SU-DHL-6 (cell line): Measurements from ENCODE around the gene PTPRN2.

ENCODE experiments used
- H2AFZ ChIP-seq: fragments of 200-600 bp; sonication (generic); 2 replicates; pipeline ENCODE4 v1.6.1; 2014; ENCODE audit warnings: low read depth, mild to moderate bottlenecking, moderate library complexity, mixed read lengths, antibody characterized with exemption, low read length; ENCODE audit not compliant: severe bottlenecking
- H3F3A ChIP-seq: fragments of 200-600 bp; shearing (Covaris generic); 2 replicates; pipeline ENCODE4 v1.6.0; 2016; ENCODE audit warnings: antibody characterized with exemption, mild to moderate bottlenecking; ENCODE audit not compliant: insufficient read depth
- H3K27ac ChIP-seq: fragments of 200-600 bp; sonication (generic); 2 replicates; pipeline ENCODE4 v1.5.1; 2016; ENCODE audit warnings: low read depth, mild to moderate bottlenecking, low read length, moderate library complexity, mixed read lengths
- H3K27me3 ChIP-seq: fragments of 200-600 bp; sonication (generic), shearing (Covaris generic); 2 replicates; pipeline ENCODE4 v1.6.0; 2014; ENCODE audit warnings: mild to moderate bottlenecking, low read length
- H3K36me3 ChIP-seq: fragments of 200-600 bp; sonication (generic); 2 replicates; pipeline ENCODE4 v1.6.1; 2014; ENCODE audit warnings: mild to moderate bottlenecking, low read length, mixed read lengths
- H3K4me2 ChIP-seq: fragments of 300-600, 200-600 bp; shearing (Covaris generic), sonication (generic); 2 replicates; pipeline ENCODE4 v1.6.0; 2014; ENCODE audit warnings: low read length, low read depth, mild to moderate bottlenecking; ENCODE audit not compliant: poor library complexity, severe bottlenecking
- H3K4me3 ChIP-seq: fragments of 200-600 bp; sonication (generic); 2 replicates; pipeline ENCODE4 v1.5.1; 2014; ENCODE audit warnings: antibody characterized with exemption, low read length, mild to moderate bottlenecking, mixed read lengths; ENCODE audit not compliant: insufficient read depth, poor library complexity, severe bottlenecking
- H3K79me2 ChIP-seq: fragments of 200-600 bp; sonication (generic); 2 replicates; pipeline ENCODE4 v1.6.1; 2014; ENCODE audit warnings: mild to moderate bottlenecking, low read length, moderate library complexity; ENCODE audit not compliant: insufficient read depth
- H3K9ac ChIP-seq: fragments of 200-600 bp; sonication (generic); 2 replicates; pipeline ENCODE4 v1.7.0; 2014; ENCODE audit warnings: mild to moderate bottlenecking, low read length
- H3K9me2 ChIP-seq: fragments of 200-600 bp; sonication (generic); replicated peaks from 2 replicates; pipeline ENCODE4 v1.6.1; 2014; ENCODE audit warnings: low read length; ENCODE audit not compliant: insufficient read depth
- H3K9me3 ChIP-seq: fragments of 200-600 bp; sonication (generic); 2 replicates; pipeline ENCODE4 v1.6.1; 2014; ENCODE audit warnings: low read length, mixed read lengths; ENCODE audit not compliant: insufficient read depth
- H4K20me1 ChIP-seq: fragments of 200-600 bp; sonication (generic); 2 replicates; pipeline ENCODE4 v1.6.1; 2014; ENCODE audit warnings: low read depth, mild to moderate bottlenecking, antibody characterized with exemption, low read length, moderate library complexity, mixed read lengths
- EZH2phosphoT487 ChIP-seq: fragments of 200-600 bp; sonication (generic), shearing (Covaris generic); conservative IDR thresholded peaks from 2 replicates; pipeline ENCODE4 v1.6.1; 2018; ENCODE audit warnings: mild to moderate bottlenecking, antibody characterized with exemption, low read length, moderate library complexity, mixed read lengths
- TF ChIP-seq, protein P1 (sequence below): fragments of 200-600 bp; sonication (generic); IDR thresholded peaks from one replicate; pipeline ENCODE4 v1.5.1; 2017; ENCODE audit warnings: antibody characterized with exemption, mild to moderate bottlenecking, low read length, moderate library complexity; ENCODE audit not compliant: insufficient read depth, poor library complexity, severe bottlenecking

PTPRN2 gene

DNA sequence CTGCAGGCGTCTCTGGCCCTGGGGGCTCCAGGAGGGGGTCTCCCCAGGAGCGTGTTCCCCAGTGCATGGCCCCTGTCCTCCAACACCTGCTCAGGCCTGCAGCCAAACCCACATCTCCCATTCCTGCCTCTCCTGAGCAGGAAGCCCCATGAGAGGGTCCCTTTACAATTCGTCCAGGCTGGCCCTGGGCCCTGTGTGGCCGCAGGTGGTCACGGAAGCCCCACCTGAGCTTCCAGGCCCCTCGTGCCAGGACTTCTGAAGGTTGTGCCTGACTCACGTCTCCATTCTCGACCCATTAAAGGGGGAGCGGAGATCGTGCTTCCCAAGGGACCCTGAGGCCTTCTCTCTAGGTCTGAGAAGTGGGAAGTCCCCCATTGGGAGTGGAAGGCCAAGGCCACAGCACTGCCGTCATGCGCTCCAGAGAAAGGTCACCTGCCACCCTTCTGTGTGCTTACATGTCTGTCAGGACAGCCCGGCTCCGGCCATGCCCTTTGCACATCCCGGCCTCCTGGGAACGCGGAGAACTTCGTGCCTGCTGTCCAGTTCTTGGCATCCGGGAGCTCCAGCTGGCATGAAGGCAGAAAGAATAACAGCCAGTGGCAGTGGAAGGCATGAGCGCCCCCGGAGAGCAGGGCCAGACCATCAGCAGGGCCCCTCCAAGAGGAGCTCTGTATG, 868.5 kb downstream of the PTPRN2 start:
- TF ChIP-seq, protein P1, sequence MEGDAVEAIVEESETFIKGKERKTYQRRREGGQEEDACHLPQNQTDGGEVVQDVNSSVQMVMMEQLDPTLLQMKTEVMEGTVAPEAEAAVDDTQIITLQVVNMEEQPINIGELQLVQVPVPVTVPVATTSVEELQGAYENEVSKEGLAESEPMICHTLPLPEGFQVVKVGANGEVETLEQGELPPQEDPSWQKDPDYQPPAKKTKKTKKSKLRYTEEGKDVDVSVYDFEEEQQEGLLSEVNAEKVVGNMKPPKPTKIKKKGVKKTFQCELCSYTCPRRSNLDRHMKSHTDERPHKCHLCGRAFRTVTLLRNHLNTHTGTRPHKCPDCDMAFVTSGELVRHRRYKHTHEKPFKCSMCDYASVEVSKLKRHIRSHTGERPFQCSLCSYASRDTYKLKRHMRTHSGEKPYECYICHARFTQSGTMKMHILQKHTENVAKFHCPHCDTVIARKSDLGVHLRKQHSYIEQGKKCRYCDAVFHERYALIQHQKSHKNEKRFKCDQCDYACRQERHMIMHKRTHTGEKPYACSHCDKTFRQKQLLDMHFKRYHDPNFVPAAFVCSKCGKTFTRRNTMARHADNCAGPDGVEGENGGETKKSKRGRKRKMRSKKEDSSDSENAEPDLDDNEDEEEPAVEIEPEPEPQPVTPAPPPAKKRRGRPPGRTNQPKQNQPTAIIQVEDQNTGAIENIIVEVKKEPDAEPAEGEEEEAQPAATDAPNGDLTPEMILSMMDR: no peak
- no peak for TF ChIP-seq EZH2phosphoT487

DNA sequence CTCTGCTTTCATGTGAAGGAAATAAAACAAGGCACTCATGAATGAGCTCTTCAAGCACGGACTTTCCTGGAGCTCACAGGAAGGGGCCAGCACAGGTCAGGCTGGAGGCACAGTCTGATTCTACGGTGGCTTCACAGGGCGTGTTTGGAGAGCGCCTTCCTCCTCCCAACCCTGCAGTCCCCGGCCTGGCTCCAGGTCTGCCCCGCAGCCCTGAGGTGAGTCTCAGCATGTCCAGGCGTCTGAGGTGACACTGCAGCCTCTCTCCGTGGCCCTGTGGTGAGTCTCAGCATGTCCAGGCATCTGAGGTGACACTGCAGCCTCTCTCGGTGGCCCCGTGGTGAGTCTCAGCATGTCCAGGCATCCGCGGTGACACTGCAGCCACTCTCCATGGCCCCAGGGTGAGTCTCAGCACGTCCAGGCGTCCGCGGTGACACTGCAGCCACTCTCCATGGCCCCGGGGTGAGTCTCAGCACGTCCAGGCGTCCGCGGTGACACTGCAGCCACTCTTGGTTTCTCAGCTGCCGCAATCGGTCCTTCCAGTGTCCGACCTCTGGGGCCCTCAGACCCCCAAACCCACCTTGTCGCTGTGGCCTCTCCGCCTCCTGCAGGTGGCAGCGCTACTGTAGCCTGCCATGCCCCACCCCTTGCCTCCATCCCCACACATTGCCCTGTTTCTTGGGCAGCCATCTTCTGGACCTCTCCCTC, 869.2 kb downstream of the PTPRN2 start:
- H3K4me3 ChIP-seq: no peak overlapping the region
- TF ChIP-seq, protein P1: no peak
- no peak for TF ChIP-seq EZH2phosphoT487

More for the DNA sequence above, 868.5 kb downstream of the PTPRN2 start:
- H3K4me3 ChIP-seq: no peak overlapping the region
- H3K27ac ChIP-seq: no peak overlapping the region
- H3K4me2 ChIP-seq: no peak overlapping the region
- H3K9me2 ChIP-seq: no peaks in the 10 kb centered on the region
- no peaks in the 10 kb centered on the region for H4K20me1 ChIP-seq
- H3K79me2 ChIP-seq: no peaks in the 10 kb centered on the region
- H3K9me3 ChIP-seq: no peaks in the 10 kb centered on the region
- no peaks in the 10 kb centered on the region for H3K36me3 ChIP-seq
- H2AFZ ChIP-seq: no peak overlapping the region
- H3F3A ChIP-seq: no peaks in the 10 kb centered on the region
- H3K27me3 ChIP-seq: no peaks in the 10 kb centered on the region
- no peak overlapping the region for H3K9ac ChIP-seq

DNA sequence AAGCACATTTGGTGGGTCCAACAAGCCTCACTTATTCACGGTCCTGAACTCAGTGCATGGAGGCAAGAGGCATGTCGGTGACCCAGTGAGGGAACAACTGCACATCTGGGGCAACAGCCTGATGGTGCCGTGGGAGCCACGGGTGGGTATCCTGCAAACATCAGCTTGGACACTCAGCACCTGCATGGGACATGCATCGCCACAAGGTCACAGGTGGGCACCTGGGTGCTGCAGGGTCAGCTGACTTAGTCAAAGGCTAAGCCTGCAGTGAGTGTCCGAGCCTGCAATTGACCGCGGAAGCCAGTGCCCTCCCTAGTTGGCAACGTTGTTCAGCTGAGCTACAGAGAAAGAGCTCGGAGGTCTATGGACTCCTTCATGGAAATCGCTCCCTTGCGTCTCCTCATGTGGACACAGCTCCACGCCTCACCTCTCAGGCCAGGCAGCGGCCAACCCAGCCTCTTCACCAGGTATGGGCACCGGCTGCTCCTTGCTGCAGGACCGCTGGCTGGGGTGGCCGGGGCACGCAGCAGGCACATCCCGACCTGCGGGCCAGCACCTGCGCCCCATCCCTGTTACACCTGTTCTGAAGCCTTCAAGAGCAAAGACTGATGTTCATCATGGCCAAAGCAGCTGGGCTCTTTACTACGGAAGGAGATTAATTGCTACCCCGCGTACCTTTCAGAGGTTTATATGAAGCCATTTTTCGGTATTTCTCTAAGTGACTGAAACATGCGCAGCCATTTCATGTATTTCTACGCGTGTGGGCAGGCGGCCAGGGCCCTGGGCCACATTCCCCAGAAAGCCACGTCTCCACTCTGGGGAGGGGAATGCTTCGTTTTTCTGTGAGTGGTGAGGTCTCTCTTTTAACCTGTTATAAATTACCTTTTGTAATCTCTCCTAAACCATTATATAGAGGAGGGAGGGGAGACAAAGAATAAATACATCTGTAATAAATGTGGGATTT, 870.1 kb downstream of the PTPRN2 start:
- H3K9ac ChIP-seq: no peak overlapping the region
- no peak overlapping the region for H3K4me2 ChIP-seq
- no peaks in the 10 kb centered on the region for H3K9me2 ChIP-seq
- no peaks in the 10 kb centered on the region for H3K79me2 ChIP-seq
- H4K20me1 ChIP-seq: no peaks in the 10 kb centered on the region
- TF ChIP-seq EZH2phosphoT487: no peak
- TF ChIP-seq, protein P1: no peak
- H3K27ac ChIP-seq: no peak overlapping the region
- no peaks in the 10 kb centered on the region for H3K9me3 ChIP-seq
- H3K36me3 ChIP-seq: no peaks in the 10 kb centered on the region
- no peak overlapping the region for H2AFZ ChIP-seq
- no peak overlapping the region for H3K4me3 ChIP-seq
- H3F3A ChIP-seq: no peaks in the 10 kb centered on the region
- H3K27me3 ChIP-seq: no peaks in the 10 kb centered on the region

More for the DNA sequence above, 869.2 kb downstream of the PTPRN2 start:
- no peaks in the 10 kb centered on the region for H3K79me2 ChIP-seq
- H3K9ac ChIP-seq: no peak overlapping the region
- no peak overlapping the region for H2AFZ ChIP-seq
- H3K27ac ChIP-seq: no peak overlapping the region
- no peak overlapping the region for H3K4me2 ChIP-seq
- no peaks in the 10 kb centered on the region for H3K9me3 ChIP-seq
- no peaks in the 10 kb centered on the region for H3K36me3 ChIP-seq
- no peaks in the 10 kb centered on the region for H3K9me2 ChIP-seq
- no peaks in the 10 kb centered on the region for H3K27me3 ChIP-seq
- H4K20me1 ChIP-seq: no peaks in the 10 kb centered on the region
- no peaks in the 10 kb centered on the region for H3F3A ChIP-seq
